Small intestine (tissue), 7 donors: ENCODE results near the gene COL23A1. TPM values are rescaled to one million over a fixed set of nuclear protein-coding genes. Genes with fewer than 3 reads are reported as not detected.

ENCODE experiments used
- DNase-seq, 2 donors: peaks; one replicate each; pipeline versions ENCODE4 v3.0.0 to v3.0.0-alpha.2; 2013
- FAIRE-seq: peaks from 2 replicates; lab custom pipeline; 2012; peaks lifted over from hg19 to GRCh38; lab: Jason Lieb, UNC
- H3K27ac ChIP-seq, 3 donors: one replicate each; pipeline ENCODE4 v1.5.1; 2013; ENCODE audit warnings: low read length in 2 of 3, mild to moderate bottlenecking in 2 of 3, control low read depth in 1 of 3, inconsistent platforms in 1 of 3, low read depth in 1 of 3, moderate library complexity in 1 of 3
- H3K27me3 ChIP-seq, 3 donors: one replicate each; pipeline ENCODE4 v1.6.1; 2013; ENCODE audit warnings: low read length in 3 of 3, inconsistent platforms in 1 of 3; ENCODE audit not compliant: control insufficient read depth in 3 of 3, insufficient read depth in 3 of 3
- H3K36me3 ChIP-seq, 3 donors: one replicate each; pipeline ENCODE4 v1.6.1; 2013; ENCODE audit warnings: low read length in 3 of 3, inconsistent platforms in 1 of 3, low read depth in 1 of 3, mild to moderate bottlenecking in 1 of 3, moderate library complexity in 1 of 3; ENCODE audit not compliant: control insufficient read depth in 3 of 3, insufficient read depth in 2 of 3
- H3K4me1 ChIP-seq, 3 donors: one replicate each; pipeline ENCODE4 v1.6.1; 2013; ENCODE audit warnings: low read length in 2 of 3, inconsistent platforms in 1 of 3, low read depth in 1 of 3, mild to moderate bottlenecking in 1 of 3, moderate library complexity in 1 of 3; ENCODE audit not compliant: control insufficient read depth in 3 of 3, insufficient read depth in 2 of 3
- H3K4me3 ChIP-seq, 3 donors: one replicate each; pipeline ENCODE4 v1.5.1; 2013; ENCODE audit warnings: low read length in 3 of 3, control low read depth in 1 of 3, inconsistent platforms in 1 of 3, low read depth in 1 of 3, mild to moderate bottlenecking in 1 of 3, moderate library complexity in 1 of 3
- H3K9me3 ChIP-seq, 2 donors: one replicate each; pipeline ENCODE4 v1.6.1; 2013; ENCODE audit warnings: low read depth in 1 of 2, low read length in 1 of 2; ENCODE audit not compliant: control insufficient read depth in 2 of 2, insufficient read depth in 1 of 2
- WGBS, 3 donors: extraction: QIAGEN DNeasy Blood & Tissue Kit; methylation state at CpG; one replicate each; pipeline ENCODE4 v1.1.7; 2013; 5-methylcytosine and 5-hydroxymethylcytosine counted together
- polyA plus RNA-seq, 4 donors: library from polyadenylated mRNA; stranded (reverse) in 3 of 4; unstranded in 1 of 4; fragments of 200-250 nt in 3 of 4; fragments of 120-200 nt in 1 of 4; gene quantifications; one replicate each; pipeline versions ENCODE4 v1.2.1 to v1.2.3, GENCODE V29; 2013
- donor health status: healthy with polysubstance abuse.
- donor health status: control.
- donor health status: control.
- donor health status: Bipolar disorder and iron deficiency.
- donor health status: healthy.

COL23A1 gene
- polyA plus RNA-seq, 4 donors = 1.4 to 3.2 (median 1.6) TPM; not detected in 1

GRCh38 chr5:178368716-178369300 is 221.4 kb downstream of the COL23A1 start:
- Histone ChIP-seq H3K4me1 (no peaks in the 10 kb centered on the region), H3K27me3 (no peaks in the 10 kb centered on the region), H3K4me3 (no peak overlapping the region), H3K27ac (no peak overlapping the region), H3K9me3 (peaks cover 0 to 6% of the 10 kb centered on the region in 2 donors), H3K36me3 (no peaks in the 10 kb centered on the region)
- FAIRE-seq (no peak), DNase-seq (no peak)
- 82 to 89% (median 89%) methylated on average over 10 of the region's 10 CpGs for WGBS, 3 donors

- FAIRE-seq = no peak
- H3K36me3 ChIP-seq = no peaks in the 10 kb centered on the region
- no peak for DNase-seq
- no peaks in the 10 kb centered on the region for H3K27me3 ChIP-seq
- no peak overlapping the region for H3K27ac ChIP-seq
- no peak overlapping the region for H3K4me3 ChIP-seq
- 79 to 82% (median 80%) methylated on average over 10 of the region's 10 CpGs for WGBS, 3 donors
- H3K4me1 ChIP-seq = no peaks in the 10 kb centered on the region
- peaks cover 0 to 6% of the 10 kb centered on the region in 2 donors for H3K9me3 ChIP-seq
Measured at GRCh38 chr5:178368274-178368673, 221.9 kb downstream of the COL23A1 start.

GRCh38 chr5:178367736-178368120 is 222.5 kb downstream of the COL23A1 start:
- H3K4me1 ChIP-seq = no peaks in the 10 kb centered on the region
- no peaks in the 10 kb centered on the region for H3K27me3 ChIP-seq
- no peak overlapping the region for H3K4me3 ChIP-seq
- 88 to 89% (median 88%) methylated on average over 12 of the region's 12 CpGs for WGBS, 3 donors
- no peak for DNase-seq
- no peak for FAIRE-seq
- no peaks in the 10 kb centered on the region for H3K36me3 ChIP-seq
- H3K9me3 ChIP-seq = peaks cover 0 to 6% of the 10 kb centered on the region in 2 donors
- H3K27ac ChIP-seq = no peak overlapping the region

- DNase-seq (no peak), FAIRE-seq (no peak)
- H3K27me3 ChIP-seq = no peaks in the 10 kb centered on the region
- no peaks in the 10 kb centered on the region for H3K36me3 ChIP-seq
- H3K27ac ChIP-seq = no peak overlapping the region
- WGBS, 3 donors = 80 to 84% (median 81%) methylated on average over 21 of the region's 21 CpGs
- peaks cover 0 to 6% of the 10 kb centered on the region in 2 donors for H3K9me3 ChIP-seq
- no peak overlapping the region for H3K4me3 ChIP-seq
- H3K4me1 ChIP-seq = no peaks in the 10 kb centered on the region
Measured at GRCh38 chr5:178366998-178367735, 223.0 kb downstream of the COL23A1 start.

GRCh38 chr5:178365501-178366440 is 224.4 kb downstream of the COL23A1 start:
- H3K27me3 ChIP-seq = peaks cover 0 to 2% (median 0%) of the 10 kb centered on the region in 3 donors
- no peak for FAIRE-seq
- H3K36me3 ChIP-seq = no peaks in the 10 kb centered on the region
- no peak overlapping the region for H3K4me3 ChIP-seq
- 82 to 87% (median 83%) methylated on average over 24 to 27 of the region's 27 CpGs for WGBS, 3 donors
- H3K27ac ChIP-seq = no peak overlapping the region
- DNase-seq = no peak
- H3K9me3 ChIP-seq = peaks cover 0 to 6% of the 10 kb centered on the region in 2 donors
- no peaks in the 10 kb centered on the region for H3K4me1 ChIP-seq

GRCh38 chr5:178364326-178364675 is 225.9 kb downstream of the COL23A1 start:
- H3K27me3 ChIP-seq = peaks cover 0 to 2% (median 2%) of the 10 kb centered on the region in 3 donors
- H3K36me3 ChIP-seq = no peaks in the 10 kb centered on the region
- FAIRE-seq = no peak
- H3K9me3 ChIP-seq = no peaks in the 10 kb centered on the region
- H3K4me3 ChIP-seq = no peak overlapping the region
- H3K4me1 ChIP-seq = no peaks in the 10 kb centered on the region
- H3K27ac ChIP-seq = no peak overlapping the region
- no peak for DNase-seq
- whole genome bisulfite sequencing, 3 donors = 78 to 89% (median 86%) methylated on average over 7 of the region's 7 CpGs

- Histone ChIP-seq H3K36me3 (no peaks in the 10 kb centered on the region), H3K4me3 (no peak overlapping the region), H3K9me3 (no peaks in the 10 kb centered on the region), H3K27ac (no peak overlapping the region), H3K4me1 (no peaks in the 10 kb centered on the region), H3K27me3 (peaks cover 0 to 2% (median 2%) of the 10 kb centered on the region in 3 donors)
- DNase-seq = no peak
- FAIRE-seq = no peak
- 62 to 77% (median 66%) methylated on average over 25 of the region's 25 CpGs for WGBS, 3 donors
Measured at GRCh38 chr5:178363501-178364325, 226.5 kb downstream of the COL23A1 start.
